DMS 273 treated with DMSO at 0.1 percent for 48 hours (cell line): ENCODE results near the gene MYCN.
A peak's percentile ranks its signal among the peaks of the same experiment; 100 is the strongest.

Source experiments
- DNase-seq: peaks from one replicate; lab custom pipeline; 2025; lab: John Stamatoyannopoulos, UW

The MYCN gene

DNA sequence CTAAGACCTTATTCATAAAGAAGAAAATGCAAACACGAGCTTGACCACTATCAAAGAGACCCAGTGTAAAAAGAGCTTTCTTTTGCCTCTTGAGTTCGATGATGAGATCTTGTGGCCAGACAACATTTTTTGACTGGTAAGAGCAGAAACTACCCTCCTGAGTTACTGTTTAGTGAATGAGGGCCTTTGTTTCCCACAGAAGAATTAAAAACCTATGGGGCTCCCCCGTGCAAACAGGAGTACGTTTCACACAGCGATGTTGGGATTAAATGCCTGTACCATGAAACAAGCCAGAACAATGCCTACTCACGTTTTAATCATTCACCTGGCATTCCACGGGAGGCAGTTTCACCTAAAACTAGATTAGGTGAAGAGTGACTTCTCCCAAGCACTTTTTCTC, 36.0 kb downstream of the MYCN start:
- no peak for DNase-seq

DNA sequence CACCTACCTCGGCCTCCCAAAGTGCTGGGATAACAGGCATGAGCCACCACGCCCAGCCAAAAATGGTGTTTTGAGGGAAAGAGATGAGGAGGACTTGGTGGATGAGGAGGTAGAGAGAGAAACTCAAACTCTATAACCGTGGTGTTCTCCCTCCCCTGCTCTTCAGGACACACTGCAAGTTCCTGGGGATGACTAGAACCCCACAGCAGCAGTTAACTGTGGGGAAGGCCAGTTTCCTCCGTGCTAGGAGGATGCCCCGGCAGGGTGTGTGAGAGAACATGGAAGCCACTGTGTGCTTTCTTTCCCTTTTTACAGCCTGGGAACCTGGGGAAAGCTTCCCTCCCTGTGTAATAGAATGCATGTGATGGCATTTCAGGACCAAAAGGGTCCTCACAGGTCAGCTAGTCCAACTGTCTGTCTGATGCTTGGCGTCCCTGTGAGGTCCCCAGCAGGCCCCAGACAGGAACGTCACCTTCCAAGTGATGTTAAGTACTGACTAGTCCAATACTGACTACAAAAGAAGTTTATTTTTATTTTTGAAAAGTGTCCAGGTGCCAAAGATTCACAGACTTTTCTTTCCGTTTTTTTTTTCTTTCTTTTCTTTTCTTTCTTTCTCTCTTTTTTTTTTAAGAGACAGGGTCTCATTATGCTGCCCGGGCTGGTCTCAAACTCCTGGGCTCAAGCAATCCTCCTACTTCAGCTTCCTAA, 38.9 kb downstream of the MYCN start:
- no peak for DNase-seq

DNA sequence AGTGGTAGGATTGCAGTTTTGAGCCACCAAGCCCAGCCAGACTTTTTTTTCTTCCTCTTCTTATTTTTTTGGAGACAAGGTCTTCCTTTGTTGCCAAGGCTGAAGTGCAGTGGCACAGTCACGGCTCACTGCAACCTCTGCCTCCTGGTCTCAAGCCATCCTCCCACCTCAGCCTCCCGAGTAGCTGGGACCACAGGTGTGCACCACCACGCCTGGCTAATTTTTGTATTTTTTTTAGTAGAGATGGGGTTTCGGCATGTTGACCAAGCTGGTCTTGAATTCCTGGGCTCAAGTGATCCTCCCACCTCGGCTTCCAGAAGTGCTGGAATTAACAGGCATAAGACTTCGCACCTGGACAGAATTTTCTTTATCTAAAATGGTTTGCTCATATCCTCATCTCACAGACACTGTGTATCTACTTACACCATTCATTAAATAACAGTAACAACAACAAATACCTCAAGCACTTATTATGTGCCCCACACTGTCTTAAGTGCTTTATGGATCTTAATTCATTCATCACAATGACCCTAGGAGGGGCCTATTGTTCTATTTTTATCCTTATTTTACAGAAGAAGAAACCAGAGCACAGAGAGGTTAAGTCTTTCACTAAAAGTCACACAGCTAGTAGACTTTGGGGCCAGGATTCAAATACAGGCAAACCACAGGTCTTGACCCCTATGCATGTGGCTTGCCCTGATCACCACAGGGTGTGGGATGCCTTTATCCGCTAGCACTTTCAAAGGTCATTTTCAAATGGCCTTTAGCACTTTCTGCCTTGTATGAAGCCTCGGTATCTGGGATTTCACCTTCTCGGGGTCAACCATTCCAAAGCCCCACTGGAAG, 39.6 kb downstream of the MYCN start:
- no peak for DNase-seq

DNA sequence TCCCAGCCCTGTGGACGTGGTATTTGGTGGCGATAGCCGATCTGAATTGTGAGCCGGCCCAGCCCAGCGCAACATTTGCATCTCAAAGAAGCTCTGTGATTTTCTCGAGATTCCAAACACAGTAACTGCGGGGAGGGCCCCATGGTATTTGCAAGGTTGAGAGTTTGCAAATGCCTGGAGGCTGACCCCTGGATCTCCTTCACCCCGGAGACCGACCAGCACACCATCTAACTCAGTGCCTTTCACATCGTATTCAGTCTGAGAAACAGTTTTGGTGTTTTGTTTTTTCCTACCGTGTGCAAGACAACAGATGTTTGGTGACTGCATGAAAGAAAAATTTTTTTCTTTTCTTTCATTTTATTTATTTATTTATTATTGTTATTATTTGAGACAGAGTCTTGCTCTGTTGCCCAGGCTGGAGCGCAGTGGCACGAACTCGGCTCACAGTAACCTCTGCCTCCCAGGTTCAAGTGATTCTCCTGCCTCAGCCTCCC, 40.3 kb downstream of the MYCN start:
- no peak for DNase-seq

DNA sequence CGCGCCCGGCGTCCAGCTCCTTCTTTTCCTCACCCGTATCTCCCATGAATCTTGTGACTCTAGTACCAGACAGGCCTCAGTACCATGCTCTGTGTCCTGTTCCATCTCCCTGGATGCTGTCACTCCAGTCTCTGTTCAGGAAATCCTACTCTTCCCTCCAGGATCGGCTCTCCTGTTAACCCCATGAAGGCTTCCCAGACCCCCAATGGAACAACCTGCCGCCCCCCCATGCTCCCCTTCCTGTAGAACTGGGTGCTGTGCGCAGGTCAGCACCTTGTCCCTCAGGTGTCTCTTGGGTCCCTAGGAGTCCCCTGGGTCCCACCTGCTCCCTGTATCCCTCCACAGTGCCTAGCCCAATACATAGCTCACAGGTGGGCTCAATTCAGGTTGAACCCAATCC, 41.3 kb downstream of the MYCN start:
- DNase-seq = no peak

DNA sequence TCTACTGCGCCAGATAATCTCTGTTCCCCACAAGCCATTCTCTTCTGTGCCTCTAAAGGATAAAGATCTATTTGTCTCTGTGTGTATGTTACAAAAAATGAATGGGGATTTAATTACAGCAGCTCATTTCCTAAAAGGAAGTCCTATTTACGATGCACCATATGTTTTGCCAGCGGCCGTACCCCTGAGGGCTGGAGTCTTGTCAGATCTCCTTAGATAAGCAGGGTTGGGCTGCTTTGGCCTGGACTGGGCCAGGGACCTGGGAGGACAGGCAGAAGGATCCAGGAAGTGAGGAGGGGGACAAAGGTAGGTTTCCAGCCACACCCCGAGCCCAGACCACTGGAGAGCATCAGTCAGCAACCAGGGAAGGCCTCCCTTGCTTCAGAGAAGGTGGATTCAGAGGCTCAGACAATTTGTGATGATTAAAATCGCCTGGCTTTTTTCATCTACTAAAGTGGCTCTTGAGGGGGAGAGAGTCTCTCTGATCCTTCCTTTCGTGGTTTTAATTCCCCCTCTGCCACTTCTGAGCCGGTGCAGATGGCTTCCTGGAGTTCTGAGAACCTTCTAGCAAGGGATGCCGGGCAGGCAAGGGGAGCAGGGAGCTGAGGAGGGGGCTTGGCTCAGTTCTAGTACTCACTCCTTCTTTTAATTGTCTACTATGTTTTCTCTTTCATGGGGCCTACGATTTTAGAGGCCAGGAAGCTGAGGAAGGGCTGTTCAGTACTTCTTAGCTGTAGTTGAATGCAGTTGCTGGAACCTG, 42.1 kb downstream of the MYCN start:
- DNase-seq = no peak

DNA sequence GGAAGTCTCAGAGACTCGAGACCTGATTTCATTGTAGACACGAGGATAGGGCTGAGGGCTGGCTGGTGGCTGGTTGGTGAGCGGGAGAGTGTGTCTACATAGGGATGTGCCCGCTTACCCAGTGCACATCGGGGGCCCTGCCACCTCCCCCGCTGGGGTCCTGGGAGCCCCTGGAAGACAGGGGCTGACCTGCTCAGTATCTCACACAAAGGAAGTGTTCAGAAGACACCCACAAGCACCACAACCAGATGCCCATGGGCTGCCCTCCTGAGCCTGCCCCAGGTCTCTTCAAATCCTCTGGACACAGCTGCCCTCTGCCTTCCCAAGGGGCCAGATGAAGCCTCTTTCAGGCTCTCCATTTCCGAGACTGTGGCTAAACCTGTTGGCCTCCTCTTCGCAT, 43.1 kb downstream of the MYCN start:
- DNase-seq = no peak

DNA sequence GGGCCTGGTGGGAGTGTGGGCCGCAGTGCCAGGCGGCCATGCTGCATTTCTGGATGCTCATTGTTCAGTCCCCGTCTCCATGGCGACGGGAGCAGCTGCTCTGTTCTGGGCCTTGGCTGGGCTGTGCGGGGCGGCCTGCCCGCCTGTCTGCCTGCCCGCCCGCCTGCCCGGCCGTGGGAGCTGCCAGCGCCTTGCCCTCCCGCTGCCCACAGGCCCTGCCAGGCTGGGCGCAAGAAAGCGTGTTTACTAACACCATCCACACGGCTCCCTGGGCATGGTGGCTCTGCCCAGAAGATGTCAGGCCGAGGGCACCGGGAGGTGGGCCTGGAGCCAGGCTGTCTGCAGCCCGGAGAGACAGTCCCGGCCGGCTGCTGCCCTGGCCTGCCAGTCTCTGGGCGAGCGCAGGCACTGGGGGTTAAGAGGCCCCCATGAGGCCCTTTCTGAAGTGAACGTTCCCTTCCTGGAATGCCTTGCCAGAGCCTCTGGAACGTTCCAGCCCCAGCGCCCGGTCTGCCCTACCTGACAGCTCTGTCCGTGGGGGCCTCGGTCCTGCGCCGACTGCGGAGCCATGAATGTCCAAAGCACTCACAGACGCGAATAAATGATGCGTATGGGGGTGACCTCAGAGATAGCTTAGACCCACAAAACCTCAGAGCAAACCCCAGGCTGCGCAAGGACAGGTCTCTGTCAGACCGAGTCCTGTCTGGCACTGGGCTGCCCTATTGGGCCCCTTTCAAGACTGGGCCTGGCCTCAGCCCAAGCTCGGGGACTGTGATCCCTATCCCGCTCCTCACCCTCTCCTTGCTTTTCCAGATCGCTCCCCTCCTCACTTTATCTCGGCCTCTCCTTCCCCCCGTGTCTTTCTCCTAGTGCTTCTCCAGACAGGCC, 44.3 kb downstream of the MYCN start:
- peak; percentile 15 for DNase-seq

DNA sequence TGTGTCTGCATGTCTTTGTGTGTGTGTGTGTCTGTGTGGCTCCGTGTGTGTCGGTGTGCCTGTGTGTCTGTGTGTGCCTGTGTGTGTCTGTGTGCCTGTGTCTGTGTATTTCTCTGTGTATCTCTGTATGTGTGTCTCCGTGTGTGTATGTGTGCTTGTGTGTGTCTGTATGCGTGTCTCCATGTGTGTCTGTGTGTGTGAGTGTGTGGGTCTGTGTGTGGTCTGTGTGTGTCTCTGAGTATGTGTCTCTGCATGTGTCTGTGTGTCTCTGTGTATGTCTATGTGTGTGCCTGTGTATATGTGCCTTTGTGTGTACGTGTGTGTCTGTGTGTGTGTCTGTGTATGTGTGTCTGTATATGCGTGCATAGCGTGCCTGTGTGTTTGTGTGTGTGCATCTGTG, 45.2 kb downstream of the MYCN start:
- no peak for DNase-seq

DNA sequence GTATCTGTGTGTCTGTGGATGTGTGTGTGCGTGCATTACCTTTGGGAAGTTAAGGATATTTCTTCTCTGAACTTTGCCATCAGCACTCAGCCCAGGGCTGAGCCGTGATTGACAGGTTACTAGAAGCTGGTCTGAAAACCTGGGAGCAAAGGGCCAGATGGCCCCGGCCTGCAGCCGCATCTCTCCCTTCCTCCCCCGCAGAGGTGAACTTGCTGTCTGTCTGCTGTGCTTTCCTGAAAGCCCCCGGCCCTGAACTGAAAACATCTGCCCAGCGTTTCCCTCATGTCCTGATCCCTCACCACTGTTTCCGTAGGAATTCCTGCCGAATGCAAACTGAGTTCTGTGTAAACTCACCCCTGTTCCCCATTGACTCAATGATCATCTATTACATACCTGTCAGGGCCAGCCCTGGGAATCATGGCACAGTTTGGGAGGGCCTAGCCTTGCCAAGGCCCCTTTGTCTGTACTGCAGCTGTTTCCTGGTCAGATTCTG, 45.8 kb downstream of the MYCN start:
- no peak for DNase-seq

DNA sequence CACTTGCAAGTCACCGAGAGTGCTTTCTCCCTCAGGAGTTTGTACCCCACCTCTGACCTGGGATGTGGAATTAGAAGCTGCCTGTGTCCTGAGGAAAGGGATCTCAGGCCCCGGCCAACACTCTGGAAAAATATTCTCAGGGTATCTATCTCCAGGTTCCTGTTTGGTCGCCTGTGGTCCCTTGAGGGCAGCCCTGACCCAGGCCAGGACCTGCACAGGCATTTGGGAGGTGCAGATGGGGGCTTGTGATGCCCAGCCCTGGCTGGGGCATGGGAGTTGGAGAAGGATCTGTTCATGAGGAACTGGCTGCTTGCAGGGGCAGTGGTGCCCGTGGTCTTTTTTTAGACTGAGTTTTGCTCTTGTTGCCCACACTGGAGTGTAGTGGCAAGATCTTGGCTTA, 46.3 kb downstream of the MYCN start:
- no peak for DNase-seq

DNA sequence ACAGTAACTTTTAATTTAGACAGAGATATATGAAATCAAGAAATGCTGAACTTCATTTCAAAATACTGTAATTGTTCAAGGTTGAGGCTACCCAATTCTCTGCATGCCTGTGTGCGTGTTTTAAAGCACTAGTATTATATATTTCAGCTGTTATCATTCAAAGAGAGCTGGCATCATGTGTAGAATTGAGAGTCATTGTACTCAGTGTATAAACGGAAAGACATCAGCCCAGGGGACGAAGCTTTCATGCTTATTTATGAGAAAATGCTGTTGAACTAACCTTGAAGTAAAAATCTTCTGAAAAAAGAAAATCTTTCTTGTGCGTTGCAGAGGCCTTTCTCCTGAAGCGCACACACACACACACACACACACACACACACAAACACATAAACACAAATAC, 48.4 kb downstream of the MYCN start:
- DNase-seq = no peak

DNA sequence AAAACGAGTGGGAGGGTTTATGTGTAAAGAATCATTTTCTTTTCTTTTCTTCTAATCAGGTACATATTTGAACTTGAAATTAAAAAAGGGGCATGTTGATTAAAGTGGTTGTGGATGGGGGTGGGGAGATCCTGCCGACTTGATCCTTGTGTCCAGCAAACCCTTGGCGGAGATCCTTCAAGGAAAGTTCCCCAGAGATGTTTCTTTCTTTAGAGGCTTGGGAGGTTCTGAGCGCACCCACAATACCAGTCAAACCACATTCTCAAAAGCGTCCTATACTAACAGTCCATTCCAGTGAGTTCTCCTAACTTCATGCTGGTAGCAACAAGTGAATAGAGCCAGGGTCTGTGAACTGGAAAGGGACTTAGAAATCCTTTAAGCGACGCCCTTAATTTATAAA, 49.2 kb downstream of the MYCN start:
- DNase-seq = no peak

DNA sequence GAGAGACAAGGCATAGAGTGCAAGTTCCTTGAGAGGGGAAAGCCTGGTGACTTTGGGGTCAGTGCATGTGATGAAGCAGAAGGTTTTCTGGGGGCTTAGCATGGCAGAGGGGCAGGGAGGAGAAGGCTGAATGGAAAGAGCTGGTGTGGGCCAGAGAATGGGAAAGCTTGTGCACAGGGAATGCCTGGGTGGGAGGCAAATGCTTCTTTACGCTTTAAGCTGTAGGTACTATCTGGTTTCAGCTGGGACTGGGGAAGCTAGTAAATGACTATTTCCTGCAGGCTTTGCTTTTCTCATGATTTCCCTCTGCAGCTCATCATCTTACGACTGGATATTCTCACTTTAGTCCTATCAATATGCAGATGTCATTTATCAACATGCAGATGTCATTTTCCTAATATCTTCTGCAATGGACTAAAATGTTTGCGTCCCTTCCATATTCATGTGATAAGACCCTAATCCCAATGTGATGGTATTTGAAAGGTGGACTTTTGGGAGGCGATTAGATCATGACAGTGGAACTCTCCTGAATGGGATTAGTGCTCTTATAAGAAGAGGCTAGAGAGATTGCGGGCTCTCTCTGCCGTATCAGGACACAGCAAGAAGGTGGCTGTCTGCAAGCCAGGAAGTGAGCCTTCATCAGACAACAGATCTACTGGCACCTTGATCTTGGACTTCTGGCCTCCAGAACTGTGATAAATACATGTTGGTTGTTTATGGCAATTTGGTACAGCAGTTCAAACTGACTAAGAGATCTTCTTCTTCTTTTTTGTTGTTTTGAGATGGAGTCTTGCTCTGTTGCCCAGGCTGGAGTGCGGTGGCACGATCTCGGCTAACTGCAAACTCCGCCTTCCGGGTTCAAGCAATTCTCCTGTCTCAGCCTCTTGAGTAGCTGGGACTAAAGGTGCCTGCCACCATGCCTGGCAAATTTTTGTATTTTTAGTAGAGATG, 50.1 kb downstream of the MYCN start:
- no peak for DNase-seq

DNA sequence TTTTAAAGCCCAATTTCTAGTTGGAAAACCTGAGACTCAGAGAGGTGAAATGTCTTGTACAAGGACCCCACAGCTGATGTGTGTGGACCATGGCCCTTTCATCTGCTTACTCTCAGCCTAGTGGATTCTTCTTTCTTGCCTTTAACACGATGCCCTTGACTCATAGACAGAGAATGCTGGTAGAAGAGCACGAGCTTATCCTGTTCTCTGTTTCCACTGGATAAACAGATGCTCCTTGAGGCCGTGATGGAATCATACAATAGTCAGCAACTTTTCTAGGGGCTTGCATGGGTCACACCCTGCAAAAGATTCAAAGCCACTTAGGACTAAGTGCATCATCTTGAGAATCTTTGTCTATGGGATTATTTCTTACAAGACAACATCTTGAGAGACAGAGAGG, 50.9 kb downstream of the MYCN start:
- no peak for DNase-seq

DNA sequence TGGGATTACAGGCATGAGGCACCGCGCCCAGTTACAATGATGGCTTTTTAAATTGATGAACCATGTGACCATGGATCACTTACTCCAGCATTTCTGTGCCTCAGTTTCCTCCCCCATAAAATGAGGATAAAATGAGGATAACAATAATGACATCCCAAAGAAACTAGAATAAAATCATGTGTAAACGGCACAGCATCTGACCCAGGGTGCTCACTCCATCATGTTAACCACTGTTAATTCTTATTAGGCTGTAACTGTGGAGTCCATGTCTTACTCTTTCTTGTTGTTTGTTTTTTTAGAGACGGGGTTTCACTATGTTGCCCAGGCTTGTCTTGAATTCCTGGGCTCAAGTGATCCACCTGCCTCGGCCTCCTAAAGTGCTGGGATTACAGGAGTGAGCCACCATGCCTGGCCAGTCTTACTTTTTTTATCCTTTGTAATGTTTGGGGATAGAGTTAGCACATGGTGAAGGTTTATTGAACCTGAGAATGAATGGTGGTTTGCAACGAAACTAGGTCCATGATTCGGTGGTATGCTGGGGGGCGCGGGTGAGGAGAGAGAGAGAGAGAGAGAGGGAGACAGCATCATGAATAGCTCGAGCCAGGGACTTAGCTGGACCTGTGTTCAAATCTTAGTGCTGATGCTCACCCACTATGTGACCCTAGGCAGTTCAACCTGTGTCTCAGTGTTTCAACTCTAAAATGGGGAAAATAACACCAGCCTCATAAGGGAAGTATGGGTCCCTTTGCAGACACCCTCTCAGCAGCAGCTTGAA, 52.3 kb downstream of the MYCN start:
- DNase-seq = no peak

DNA sequence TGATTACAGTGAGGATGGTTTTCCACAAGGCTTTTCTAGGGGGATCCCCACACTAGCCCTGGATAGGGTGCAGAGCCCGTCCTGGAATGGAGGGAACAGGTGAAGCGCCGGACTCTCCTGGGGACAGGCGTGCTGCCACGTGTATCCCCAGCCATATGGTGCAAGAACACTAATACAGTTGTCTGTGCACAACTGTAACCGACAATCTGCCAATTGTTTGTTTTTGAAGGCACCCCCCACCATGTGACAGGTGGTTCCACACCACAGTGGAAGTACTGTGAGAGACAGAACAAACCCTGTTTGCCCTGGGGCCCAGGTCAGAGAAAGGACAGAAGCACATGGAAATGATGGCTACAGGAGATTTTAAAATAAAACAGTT, 52.9 kb downstream of the MYCN start:
- peak; percentile 63 for DNase-seq

DNA sequence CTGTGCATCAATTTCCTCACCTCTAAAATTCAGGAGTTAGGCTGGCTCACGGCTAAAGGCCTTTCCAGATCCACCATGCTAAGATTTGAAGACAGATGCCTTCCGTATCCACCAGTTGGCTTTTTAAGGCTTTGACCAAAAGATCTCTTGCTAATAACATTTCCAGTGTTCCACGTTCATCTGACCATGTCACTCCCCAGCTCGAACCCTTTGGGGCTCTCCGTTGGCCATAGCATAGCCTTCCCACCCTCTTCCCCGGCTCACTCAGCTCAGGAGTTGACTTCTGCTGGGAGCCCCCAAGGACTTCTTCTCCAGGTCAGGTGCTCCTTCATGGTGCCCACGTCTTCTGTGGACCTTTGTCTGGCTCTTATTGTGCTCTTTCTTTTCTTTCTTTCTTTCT, 53.3 kb downstream of the MYCN start:
- no peak for DNase-seq

DNA sequence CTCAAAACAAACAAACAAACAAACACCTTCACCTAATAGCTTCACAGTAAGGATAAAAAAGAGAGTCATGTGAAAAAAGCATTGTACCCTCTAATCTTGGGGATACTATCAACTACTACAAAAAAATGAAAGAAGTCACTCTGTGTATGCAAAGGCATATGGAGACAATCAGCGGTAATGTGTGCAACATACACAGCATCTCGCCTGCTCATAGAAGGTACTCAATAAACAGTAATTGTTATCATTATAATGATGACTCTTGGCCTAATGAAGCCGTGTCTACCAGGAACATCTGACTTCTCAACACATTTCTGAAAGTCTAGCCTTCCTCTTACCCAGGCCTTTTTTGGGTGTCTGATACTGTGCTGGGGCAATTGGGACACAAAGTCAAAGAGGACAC, 55.3 kb downstream of the MYCN start:
- no peak for DNase-seq
